SK-N-SH (cell line): ENCODE results near the gene TSSK6.

Experiments
- CHD2 ChIP-seq: fragments of 150-350 bp; IDR thresholded peaks from 2 replicates; pipeline ENCODE4 v1.6.1; 2018; ENCODE audit warnings: low read length; ENCODE audit not compliant: partially characterized antibody
- CTCF ChIP-seq: fragments of 200-600 bp; sonication (generic); IDR thresholded peaks from 2 replicates; pipeline ENCODE4 v1.6.1; 2017; ENCODE audit warnings: antibody characterized with exemption, mild to moderate bottlenecking, moderate library complexity
- EP300 ChIP-seq, 2 experiments: IDR thresholded peaks; 2 replicates each; pipeline versions ENCODE4 v1.4.0 to v1.6.1; 2012; ENCODE audit warnings: borderline replicate concordance in 1 of 2, low read depth in 1 of 2, low read length in 1 of 2
- EZH2phosphoT487 ChIP-seq: fragments of 200-600 bp; sonication (generic); IDR thresholded peaks from 2 replicates; pipeline ENCODE4 v1.6.1; 2017; ENCODE audit warnings: low read depth, mixed run types, mild to moderate bottlenecking, antibody characterized with exemption, moderate library complexity, borderline replicate concordance
- FOXJ3 ChIP-seq: sonication (generic); formaldehyde crosslinking; IDR thresholded peaks from 2 replicates; pipeline ENCODE4 v1.5.1; 2020; ENCODE audit warnings: mild to moderate bottlenecking, missing genetic modification reagents
- GABPA ChIP-seq: IDR thresholded peaks from 2 replicates; pipeline ENCODE4 v1.4.0; 2012; ENCODE audit warnings: low read depth, mild to moderate bottlenecking
- JUND ChIP-seq: IDR thresholded peaks from 2 replicates; pipeline ENCODE4 v1.4.0; 2012
- MAX ChIP-seq: IDR thresholded peaks from 2 replicates; pipeline ENCODE4 v1.4.0; 2012; ENCODE audit warnings: low read depth
- POLR2AphosphoS5 ChIP-seq: IDR thresholded peaks from 2 replicates; pipeline ENCODE4 v1.6.1; 2012; ENCODE audit warnings: low read depth, low read length
- SIN3A ChIP-seq: IDR thresholded peaks from 2 replicates; pipeline ENCODE4 v1.6.1; 2012; ENCODE audit warnings: low read depth, mild to moderate bottlenecking, low read length, moderate library complexity, borderline replicate concordance
- TAF1 ChIP-seq: IDR thresholded peaks from 2 replicates; pipeline ENCODE4 v1.6.1; 2012; ENCODE audit warnings: low read depth, mild to moderate bottlenecking, low read length, moderate library complexity, borderline replicate concordance
- TEAD4 ChIP-seq: IDR thresholded peaks from 2 replicates; pipeline ENCODE4 v1.4.0; 2012; ENCODE audit warnings: mild to moderate bottlenecking, borderline replicate concordance; ENCODE audit not compliant: insufficient read depth
- YY1 ChIP-seq: IDR thresholded peaks from 2 replicates; pipeline ENCODE4 v1.4.0; 2012; ENCODE audit warnings: low read depth, mild to moderate bottlenecking

GRCh38 chr19:19530889-19531288 is 15.5 kb upstream of the TSSK6 start:
- TF ChIP-seq CTCF, result no peak
- TF ChIP-seq YY1, result no peak
- TF ChIP-seq POLR2AphosphoS5, result no peak
- no peak for TF ChIP-seq EP300 (IDR thresholded peaks at IDR 0.05; ENCODE audit: borderline replicate concordance in 1 of 2, low read depth in 1 of 2, low read length in 1 of 2)
- no peak for TF ChIP-seq TAF1
- TF ChIP-seq SIN3A, result no peak
- no peak for TF ChIP-seq JUND
- no peak for TF ChIP-seq FOXJ3 (CRISPR knock-in tag)
- TF ChIP-seq GABPA, result no peak
- TF ChIP-seq EZH2phosphoT487, result no peak
- no peak for TF ChIP-seq MAX
- TF ChIP-seq TEAD4, result no peak
- no peak for TF ChIP-seq CHD2
